Measurements from ENCODE around the gene GSG1L. TPM values are rescaled to one million over a fixed set of nuclear protein-coding genes. Genes with fewer than 3 reads are reported as not detected.

Gene GSG1L
- total RNA-seq, 1 experiment from 2014 or later, result not detected

GRCh38 chr16:27817038-27817437 is 246.5 kb downstream of the GSG1L start:
- Mint-ChIP-seq H3K36me3 (ENCODE audit: insufficient read depth, unreplicated experiment) (no peaks in the 10 kb centered on the region), H3K4me1 (ENCODE audit: low read depth, unreplicated experiment) (no peaks in the 10 kb centered on the region), H3K9me3 (ENCODE audit: low read depth, unreplicated experiment) (no peaks in the 10 kb centered on the region), H3K27ac (ENCODE audit: unreplicated experiment) (no peak overlapping the region), H3K27me3 (ENCODE audit: unreplicated experiment) (peaks cover 81% of the 10 kb centered on the region), H3K4me3 (ENCODE audit: low read depth, unreplicated experiment) (no peak overlapping the region)
- no peak for DNase-seq
- intact Hi-C loops (cut with micrococcal nuclease; ENCODE audit: unreplicated experiment), result no loop called here
- BruUV-seq (replicated peaks), result no TSS peak
- no peak for TF ChIP-seq CTCF (IDR thresholded peaks at IDR 0.05; ENCODE audit: unreplicated experiment)
- CTCF ChIA-PET, result no interaction called here

DNA sequence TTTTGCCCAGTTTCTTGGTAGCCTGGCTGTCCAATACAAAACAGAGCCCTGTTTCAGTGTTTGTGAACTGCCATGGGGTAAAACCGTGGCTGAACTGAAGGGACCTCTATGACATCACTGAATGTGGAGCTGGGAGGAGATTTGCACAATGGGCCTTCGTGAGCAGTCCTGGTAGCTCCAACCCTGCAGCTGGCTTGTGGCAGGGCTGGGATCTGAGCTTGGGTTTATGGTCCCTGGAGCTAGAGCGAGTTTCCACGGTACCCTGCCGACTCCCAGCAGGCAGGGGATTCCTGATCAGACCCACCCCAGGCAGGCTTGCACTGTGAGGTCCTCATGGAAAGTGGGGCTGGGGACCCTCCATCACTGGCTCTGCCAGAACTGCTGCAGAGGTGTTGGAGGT is 247.0 kb downstream of the GSG1L start:
- Mint-ChIP-seq H3K27me3 (ENCODE audit: unreplicated experiment) (peaks cover 81% of the 10 kb centered on the region), H3K9me3 (ENCODE audit: low read depth, unreplicated experiment) (no peaks in the 10 kb centered on the region), H3K4me3 (ENCODE audit: low read depth, unreplicated experiment) (no peak overlapping the region), H3K27ac (ENCODE audit: unreplicated experiment) (no peak overlapping the region), H3K36me3 (ENCODE audit: insufficient read depth, unreplicated experiment) (no peaks in the 10 kb centered on the region), H3K4me1 (ENCODE audit: low read depth, unreplicated experiment) (no peaks in the 10 kb centered on the region)
- no peak for TF ChIP-seq CTCF (IDR thresholded peaks at IDR 0.05; ENCODE audit: unreplicated experiment)
- no peak for DNase-seq
- BruUV-seq (replicated peaks), result no TSS peak
- intact Hi-C loops (cut with micrococcal nuclease; ENCODE audit: unreplicated experiment), result no loop called here
- CTCF ChIA-PET, result no interaction called here

- no peaks in the 10 kb centered on the region for H3K9me3 Mint-ChIP-seq (ENCODE audit: low read depth, unreplicated experiment)
- CTCF ChIA-PET, result no interaction called here
- H3K27ac Mint-ChIP-seq (ENCODE audit: unreplicated experiment), result no peak overlapping the region
- no peaks in the 10 kb centered on the region for H3K4me1 Mint-ChIP-seq (ENCODE audit: low read depth, unreplicated experiment)
- peaks cover 69% of the 10 kb centered on the region for H3K27me3 Mint-ChIP-seq (ENCODE audit: unreplicated experiment)
- no peak for TF ChIP-seq CTCF (IDR thresholded peaks at IDR 0.05; ENCODE audit: unreplicated experiment)
- no peak overlapping the region for H3K4me3 Mint-ChIP-seq (ENCODE audit: low read depth, unreplicated experiment)
- no TSS peak for BruUV-seq (replicated peaks)
- DNase-seq, result no peak
- intact Hi-C loops (cut with micrococcal nuclease; ENCODE audit: unreplicated experiment), result no loop called here
- no peaks in the 10 kb centered on the region for H3K36me3 Mint-ChIP-seq (ENCODE audit: insufficient read depth, unreplicated experiment)
Observed at GRCh38 chr16:27813591-27813990, 249.9 kb downstream of the GSG1L start.

GRCh38 chr16:27811881-27812280 is 251.6 kb downstream of the GSG1L start:
- no peak for TF ChIP-seq CTCF (IDR thresholded peaks at IDR 0.05; ENCODE audit: unreplicated experiment)
- intact Hi-C loops (cut with micrococcal nuclease; ENCODE audit: unreplicated experiment), result no loop called here
- Mint-ChIP-seq H3K4me1 (ENCODE audit: low read depth, unreplicated experiment) (no peaks in the 10 kb centered on the region), H3K9me3 (ENCODE audit: low read depth, unreplicated experiment) (no peaks in the 10 kb centered on the region), H3K36me3 (ENCODE audit: insufficient read depth, unreplicated experiment) (no peaks in the 10 kb centered on the region), H3K4me3 (ENCODE audit: low read depth, unreplicated experiment) (no peak overlapping the region), H3K27me3 (ENCODE audit: unreplicated experiment) (peaks cover 61% of the 10 kb centered on the region), H3K27ac (ENCODE audit: unreplicated experiment) (no peak overlapping the region)
- no TSS peak for BruUV-seq (replicated peaks)
- no peak for DNase-seq
- CTCF ChIA-PET, result interaction anchor here (0.6 kb wide), 1 partner anchor 15 kb away, joined by 3 read pairs; no protein-coding TSS in a partner anchor
